ENCODE results near the gene KCTD7.
"Not testable (repeated sequence)": the region's sequence is repeated elsewhere in the genome, so short reads cannot be mapped to it uniquely, and the experiment has no call there.

DNA sequence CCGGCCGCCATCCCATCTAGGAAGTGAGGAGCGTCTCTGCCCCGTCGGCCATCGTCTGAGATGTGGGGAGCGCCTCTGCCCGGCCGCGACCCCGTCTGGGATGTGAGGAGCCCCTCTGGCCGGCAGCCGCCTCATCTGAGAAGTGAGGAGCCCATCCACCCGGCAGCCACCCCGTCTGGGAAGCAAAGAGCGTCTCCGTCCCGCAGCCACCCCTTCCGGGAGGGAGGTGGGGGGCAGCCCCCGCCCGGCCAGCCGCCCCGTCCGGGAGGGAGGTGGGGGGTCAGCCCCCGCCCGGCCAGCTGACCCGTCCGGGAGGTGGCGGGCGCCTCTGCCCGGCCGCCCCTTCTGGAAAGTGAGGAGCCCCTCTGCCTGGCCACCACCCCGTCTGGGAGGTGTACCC, 14.1 kb upstream of the KCTD7 start:
- TF ChIP-seq POLR2AphosphoS5 (IDR thresholded peaks at IDR 0.05; ENCODE audit: low read depth, low read length); POLR2A (IDR thresholded peaks at IDR 0.05; ENCODE audit: low read depth, low read length); PAX5 (IDR thresholded peaks at IDR 0.05; ENCODE audit: insufficient read depth, low read length, severe bottlenecking); POU2F2 (IDR thresholded peaks at IDR 0.05; ENCODE audit: low read depth, low read length): not testable (repeated sequence)

Data from GM12891 (cell line).